ENCODE results near the gene SLC23A2. TPM values are rescaled to one million over a fixed set of nuclear protein-coding genes. Genes with fewer than 3 reads are reported as not detected.

Gene SLC23A2
- total RNA-seq, 1 experiment from 2014 or later, result 24.0 TPM

DNA sequence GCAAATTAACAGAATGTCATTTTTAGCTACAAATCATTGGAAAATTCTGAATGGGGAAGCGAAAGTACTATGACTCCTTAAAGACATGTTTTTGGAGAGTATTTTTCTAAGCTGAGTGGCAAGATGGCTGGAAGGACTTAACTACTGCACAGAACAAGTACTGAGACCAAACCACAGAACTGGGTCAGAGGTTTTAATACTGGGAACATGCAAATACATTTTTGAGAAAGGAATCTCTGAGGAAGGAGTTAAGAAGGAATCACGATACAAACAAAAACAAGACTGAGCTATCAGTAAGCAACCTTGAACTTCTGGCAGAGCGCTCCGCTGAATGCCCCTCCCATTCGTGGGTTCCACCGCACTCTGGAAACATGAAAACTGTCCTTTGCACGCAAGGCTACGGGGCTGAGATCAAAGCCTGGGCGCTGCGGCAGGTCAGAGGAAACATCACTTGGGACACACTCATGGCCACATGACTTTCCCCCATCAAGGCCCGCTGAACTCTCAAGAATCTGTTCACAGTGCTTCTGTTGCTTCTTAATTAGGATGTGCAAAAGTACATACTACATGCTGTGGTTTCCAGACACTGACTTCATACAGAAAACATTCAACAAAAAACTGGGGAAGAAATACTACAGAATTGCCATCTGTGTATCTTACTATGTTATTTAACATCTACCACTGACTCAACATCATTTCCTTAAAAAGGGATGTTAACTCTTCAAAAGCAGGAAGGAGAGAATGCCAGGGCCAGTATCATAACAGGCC, 27.8 kb downstream of the SLC23A2 start:
- ChIA-PET CTCF (interaction anchor here (0.6 to 1.3 kb wide), 3 partner anchors 10 to 219 kb away, joined by 3 to 8 read pairs (median 4); no protein-coding TSS in a partner anchor), POLR2A (interaction anchor here (1.0 to 1.5 kb wide), 2 partner anchors 13 to 15 kb away, joined by 3 read pairs; no protein-coding TSS in a partner anchor)
- TF ChIP-seq, protein P1, sequence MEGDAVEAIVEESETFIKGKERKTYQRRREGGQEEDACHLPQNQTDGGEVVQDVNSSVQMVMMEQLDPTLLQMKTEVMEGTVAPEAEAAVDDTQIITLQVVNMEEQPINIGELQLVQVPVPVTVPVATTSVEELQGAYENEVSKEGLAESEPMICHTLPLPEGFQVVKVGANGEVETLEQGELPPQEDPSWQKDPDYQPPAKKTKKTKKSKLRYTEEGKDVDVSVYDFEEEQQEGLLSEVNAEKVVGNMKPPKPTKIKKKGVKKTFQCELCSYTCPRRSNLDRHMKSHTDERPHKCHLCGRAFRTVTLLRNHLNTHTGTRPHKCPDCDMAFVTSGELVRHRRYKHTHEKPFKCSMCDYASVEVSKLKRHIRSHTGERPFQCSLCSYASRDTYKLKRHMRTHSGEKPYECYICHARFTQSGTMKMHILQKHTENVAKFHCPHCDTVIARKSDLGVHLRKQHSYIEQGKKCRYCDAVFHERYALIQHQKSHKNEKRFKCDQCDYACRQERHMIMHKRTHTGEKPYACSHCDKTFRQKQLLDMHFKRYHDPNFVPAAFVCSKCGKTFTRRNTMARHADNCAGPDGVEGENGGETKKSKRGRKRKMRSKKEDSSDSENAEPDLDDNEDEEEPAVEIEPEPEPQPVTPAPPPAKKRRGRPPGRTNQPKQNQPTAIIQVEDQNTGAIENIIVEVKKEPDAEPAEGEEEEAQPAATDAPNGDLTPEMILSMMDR (IDR thresholded peaks at IDR 0.05; ENCODE audit: unreplicated experiment), result no peak
- intact Hi-C loops (cut with micrococcal nuclease), result no loop called here
- no peak overlapping the region for H3K4me3 Mint-ChIP-seq (ENCODE audit: unreplicated experiment)
- BruUV-seq (replicated peaks), result no TSS peak
- no peaks in the 10 kb centered on the region for H3K9me3 Mint-ChIP-seq (ENCODE audit: unreplicated experiment)
- H3K27me3 Mint-ChIP-seq (ENCODE audit: insufficient read depth, unreplicated experiment), result no peaks in the 10 kb centered on the region
- peaks cover 16% of the 10 kb centered on the region for H3K36me3 Mint-ChIP-seq (ENCODE audit: insufficient read depth, unreplicated experiment)
- DNase-seq (ENCODE audit: unreplicated experiment), result no peak
- no peak overlapping the region for H3K27ac Mint-ChIP-seq (ENCODE audit: low read depth, unreplicated experiment)
- no peaks in the 10 kb centered on the region for H3K4me1 Mint-ChIP-seq (ENCODE audit: insufficient read depth, unreplicated experiment)

DNA sequence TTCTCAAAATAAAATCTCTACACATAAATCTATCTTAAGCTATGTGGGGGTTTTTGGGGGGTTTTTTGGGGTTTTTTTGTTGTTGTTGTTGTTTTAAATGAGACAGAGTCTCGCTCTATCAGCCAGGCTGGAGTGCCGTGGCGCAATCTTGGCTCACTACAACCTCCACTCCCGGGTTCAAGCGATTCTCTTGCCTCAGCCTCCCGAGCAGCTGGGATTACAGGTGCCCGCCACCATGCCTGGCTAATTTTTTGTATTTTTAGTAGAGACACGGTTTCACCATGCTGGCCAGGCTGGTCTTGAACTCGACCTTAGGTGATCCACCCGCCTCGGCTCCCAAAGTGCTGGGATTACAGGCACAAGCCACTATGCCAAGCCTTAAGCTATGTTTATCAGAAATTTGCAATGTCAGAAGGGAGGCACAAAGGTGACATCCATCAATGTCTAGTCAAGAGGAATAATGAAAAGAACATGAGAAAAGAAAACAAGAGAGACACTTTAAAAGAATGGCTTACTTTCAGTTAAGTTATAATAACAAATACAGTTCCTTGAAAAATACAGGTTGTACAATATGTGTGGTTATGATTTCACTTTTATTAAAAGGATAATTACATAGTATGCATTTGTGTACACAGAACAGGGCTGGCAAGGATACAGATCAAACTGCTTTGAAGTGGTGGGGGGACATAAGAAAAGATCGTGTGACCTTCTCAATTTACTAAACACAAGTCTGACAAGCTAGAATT, 28.6 kb downstream of the SLC23A2 start:
- no peak for DNase-seq (ENCODE audit: unreplicated experiment)
- intact Hi-C loops (cut with micrococcal nuclease), result no loop called here
- Mint-ChIP-seq H3K9me3 (ENCODE audit: unreplicated experiment) (no peaks in the 10 kb centered on the region), H3K27ac (ENCODE audit: low read depth, unreplicated experiment) (no peak overlapping the region), H3K36me3 (ENCODE audit: insufficient read depth, unreplicated experiment) (peaks cover 24% of the 10 kb centered on the region), H3K4me3 (ENCODE audit: unreplicated experiment) (no peak overlapping the region), H3K27me3 (ENCODE audit: insufficient read depth, unreplicated experiment) (no peaks in the 10 kb centered on the region), H3K4me1 (ENCODE audit: insufficient read depth, unreplicated experiment) (no peaks in the 10 kb centered on the region)
- ChIA-PET CTCF (interaction anchor here (0.6 to 1.3 kb wide), 3 partner anchors 9 to 128 kb away, joined by 4 to 8 read pairs (median 5); no protein-coding TSS in a partner anchor), POLR2A (interaction anchor here (1.0 to 1.5 kb wide), 2 partner anchors 13 to 14 kb away, joined by 3 read pairs; no protein-coding TSS in a partner anchor)
- BruUV-seq (replicated peaks), result no TSS peak
- TF ChIP-seq, protein P1 (IDR thresholded peaks at IDR 0.05; ENCODE audit: unreplicated experiment), result no peak

DNA sequence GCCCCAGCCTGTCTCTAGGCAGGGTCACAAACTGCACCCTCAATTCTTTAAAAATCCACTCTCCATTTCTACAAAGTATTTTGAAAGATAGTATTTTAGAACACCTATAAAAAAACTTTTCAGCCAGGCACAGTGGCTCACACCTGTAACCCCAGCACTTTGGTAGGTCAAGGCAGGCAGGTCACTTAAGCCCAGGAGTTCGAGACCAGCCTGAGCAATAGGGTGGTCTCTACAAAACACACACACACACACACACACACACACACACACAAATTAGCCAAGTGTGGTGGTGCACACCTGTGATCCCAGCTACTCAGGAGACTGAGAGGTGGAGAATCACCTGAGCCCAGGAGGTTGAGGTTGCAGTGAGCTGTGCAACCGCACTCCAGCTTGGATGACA, 30.2 kb downstream of the SLC23A2 start:
- Mint-ChIP-seq H3K4me1 (ENCODE audit: insufficient read depth, unreplicated experiment) (no peaks in the 10 kb centered on the region), H3K27ac (ENCODE audit: low read depth, unreplicated experiment) (no peak overlapping the region), H3K9me3 (ENCODE audit: unreplicated experiment) (no peaks in the 10 kb centered on the region), H3K27me3 (ENCODE audit: insufficient read depth, unreplicated experiment) (no peaks in the 10 kb centered on the region), H3K36me3 (ENCODE audit: insufficient read depth, unreplicated experiment) (peaks cover 30% of the 10 kb centered on the region), H3K4me3 (ENCODE audit: unreplicated experiment) (no peak overlapping the region)
- CTCF ChIA-PET, result interaction anchor here (0.6 kb wide), 2 partner anchors 13 to 301 kb away, joined by 3 to 5 read pairs; no protein-coding TSS in a partner anchor
- TF ChIP-seq, protein P1 (IDR thresholded peaks at IDR 0.05; ENCODE audit: unreplicated experiment), result no peak
- POLR2A ChIA-PET, result no interaction called here
- intact Hi-C loops (cut with micrococcal nuclease), result no loop called here
- no TSS peak for BruUV-seq (replicated peaks)
- DNase-seq (ENCODE audit: unreplicated experiment), result no peak

All from MCF 10A (cell line).